DMS153 treated with DMSO at 0.1 percent for 48 hours (cell line): ENCODE measurements around the gene PIK3R6.
"Not testable (repeated sequence)": the region's sequence is repeated elsewhere in the genome, so short reads cannot be mapped to it uniquely, and the experiment has no call there.

Experiments
- DNase-seq: peaks from one replicate; lab custom pipeline; 2025; ENCODE audit not compliant: unreplicated experiment; lab: John Stamatoyannopoulos, UW

The PIK3R6 gene

GRCh38 chr17:8894673-8895578, 27.5 kb upstream of the PIK3R6 start:
- DNase-seq: no peak

- DNase-seq: no peak
Measured at GRCh38 chr17:8894202-8894671, 26.8 kb upstream of the PIK3R6 start.

GRCh38 chr17:8893621-8894201, 26.2 kb upstream of the PIK3R6 start:
- DNase-seq: no peak

- DNase-seq: no peak
Measured at GRCh38 chr17:8893059-8893458, 25.6 kb upstream of the PIK3R6 start.

GRCh38 chr17:8892338-8892690, 24.8 kb upstream of the PIK3R6 start:
- no peak for DNase-seq

- no peak for DNase-seq
Measured at GRCh38 chr17:8890671-8891070, 23.2 kb upstream of the PIK3R6 start.

- no peak for DNase-seq
Measured at GRCh38 chr17:8889458-8890210, 22.2 kb upstream of the PIK3R6 start.

- DNase-seq: no peak
Measured at GRCh38 chr17:8888704-8889302, 21.3 kb upstream of the PIK3R6 start.

GRCh38 chr17:8887834-8888703, 20.6 kb upstream of the PIK3R6 start:
- DNase-seq: no peak

GRCh38 chr17:8887301-8887700, 19.8 kb upstream of the PIK3R6 start:
- DNase-seq: no peak

- DNase-seq: no peak
Measured at GRCh38 chr17:8885967-8886684, 18.7 kb upstream of the PIK3R6 start.

- not testable (repeated sequence) for DNase-seq
Measured at GRCh38 chr17:8885163-8885966, 17.9 kb upstream of the PIK3R6 start.

- DNase-seq: no peak
Measured at GRCh38 chr17:8884336-8884990, 17.0 kb upstream of the PIK3R6 start.

- no peak for DNase-seq
Measured at GRCh38 chr17:8883353-8883752, 15.9 kb upstream of the PIK3R6 start.

- DNase-seq: no peak
Measured at GRCh38 chr17:8881606-8882005, 14.1 kb upstream of the PIK3R6 start.

GRCh38 chr17:8880466-8880865, 13.0 kb upstream of the PIK3R6 start:
- DNase-seq: no peak

GRCh38 chr17:8879410-8879809, 11.9 kb upstream of the PIK3R6 start:
- DNase-seq: no peak

GRCh38 chr17:8877984-8878383, 10.5 kb upstream of the PIK3R6 start:
- DNase-seq: no peak
